Fibroblast of pulmonary artery (primary cell): ENCODE results near the gene MYOG.

ENCODE experiments used
- DNase-seq: peaks from one replicate; pipeline ENCODE4 v3.0.0-alpha.2; 2010; ENCODE audit warnings: low read depth
- H3K4me3 ChIP-seq: replicated peaks from 2 replicates; pipeline ENCODE4 v1.5.1; 2011; ENCODE audit warnings: low read depth, mild to moderate bottlenecking, control low read depth, low read length, moderate library complexity
- TF ChIP-seq, protein P1 (sequence below): IDR thresholded peaks from 2 replicates; pipeline ENCODE4 v1.5.1; 2011; ENCODE audit warnings: mild to moderate bottlenecking, control low read depth, low read length, inconsistent platforms; ENCODE audit errors: missing control alignments

The MYOG gene

DNA sequence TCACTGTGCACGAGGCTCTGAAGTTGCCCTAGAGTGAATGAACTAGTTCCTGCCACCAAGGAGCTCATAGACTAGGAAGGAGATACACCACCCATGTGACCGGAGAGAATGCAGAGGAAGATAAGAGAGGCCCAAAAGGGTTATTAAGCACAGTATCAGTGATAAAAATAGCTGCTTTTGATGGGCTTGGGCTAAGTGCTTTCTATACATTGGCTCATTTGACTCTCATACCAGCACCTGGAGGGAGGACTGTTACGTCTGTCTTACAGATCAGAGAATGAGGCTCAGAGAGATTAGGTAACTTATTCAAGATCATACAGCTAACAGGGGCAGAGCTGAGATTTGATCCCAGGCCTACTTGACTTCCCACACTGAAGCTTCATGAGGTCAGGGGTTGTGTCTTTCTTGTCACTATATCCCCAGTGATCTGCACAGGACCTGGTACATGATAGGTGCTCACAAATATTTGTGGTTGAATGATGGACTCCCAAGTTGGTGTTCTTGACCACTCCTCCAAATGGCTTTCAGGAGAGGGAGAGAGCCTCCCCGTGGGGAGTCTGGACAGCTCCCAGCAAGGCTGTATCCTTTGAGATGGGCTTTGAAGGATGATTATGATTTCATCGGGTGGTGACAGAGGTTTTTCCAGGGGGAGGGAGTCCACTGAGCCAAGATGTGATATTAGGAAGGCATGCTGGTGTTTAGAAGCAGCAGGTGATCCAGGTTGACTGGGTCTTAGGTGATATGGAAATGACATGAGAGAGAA lies 45.1 kb downstream of the MYOG start:
- no peak overlapping the region for H3K4me3 ChIP-seq
- no peak for DNase-seq
- TF ChIP-seq, protein P1, sequence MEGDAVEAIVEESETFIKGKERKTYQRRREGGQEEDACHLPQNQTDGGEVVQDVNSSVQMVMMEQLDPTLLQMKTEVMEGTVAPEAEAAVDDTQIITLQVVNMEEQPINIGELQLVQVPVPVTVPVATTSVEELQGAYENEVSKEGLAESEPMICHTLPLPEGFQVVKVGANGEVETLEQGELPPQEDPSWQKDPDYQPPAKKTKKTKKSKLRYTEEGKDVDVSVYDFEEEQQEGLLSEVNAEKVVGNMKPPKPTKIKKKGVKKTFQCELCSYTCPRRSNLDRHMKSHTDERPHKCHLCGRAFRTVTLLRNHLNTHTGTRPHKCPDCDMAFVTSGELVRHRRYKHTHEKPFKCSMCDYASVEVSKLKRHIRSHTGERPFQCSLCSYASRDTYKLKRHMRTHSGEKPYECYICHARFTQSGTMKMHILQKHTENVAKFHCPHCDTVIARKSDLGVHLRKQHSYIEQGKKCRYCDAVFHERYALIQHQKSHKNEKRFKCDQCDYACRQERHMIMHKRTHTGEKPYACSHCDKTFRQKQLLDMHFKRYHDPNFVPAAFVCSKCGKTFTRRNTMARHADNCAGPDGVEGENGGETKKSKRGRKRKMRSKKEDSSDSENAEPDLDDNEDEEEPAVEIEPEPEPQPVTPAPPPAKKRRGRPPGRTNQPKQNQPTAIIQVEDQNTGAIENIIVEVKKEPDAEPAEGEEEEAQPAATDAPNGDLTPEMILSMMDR: no peak

DNA sequence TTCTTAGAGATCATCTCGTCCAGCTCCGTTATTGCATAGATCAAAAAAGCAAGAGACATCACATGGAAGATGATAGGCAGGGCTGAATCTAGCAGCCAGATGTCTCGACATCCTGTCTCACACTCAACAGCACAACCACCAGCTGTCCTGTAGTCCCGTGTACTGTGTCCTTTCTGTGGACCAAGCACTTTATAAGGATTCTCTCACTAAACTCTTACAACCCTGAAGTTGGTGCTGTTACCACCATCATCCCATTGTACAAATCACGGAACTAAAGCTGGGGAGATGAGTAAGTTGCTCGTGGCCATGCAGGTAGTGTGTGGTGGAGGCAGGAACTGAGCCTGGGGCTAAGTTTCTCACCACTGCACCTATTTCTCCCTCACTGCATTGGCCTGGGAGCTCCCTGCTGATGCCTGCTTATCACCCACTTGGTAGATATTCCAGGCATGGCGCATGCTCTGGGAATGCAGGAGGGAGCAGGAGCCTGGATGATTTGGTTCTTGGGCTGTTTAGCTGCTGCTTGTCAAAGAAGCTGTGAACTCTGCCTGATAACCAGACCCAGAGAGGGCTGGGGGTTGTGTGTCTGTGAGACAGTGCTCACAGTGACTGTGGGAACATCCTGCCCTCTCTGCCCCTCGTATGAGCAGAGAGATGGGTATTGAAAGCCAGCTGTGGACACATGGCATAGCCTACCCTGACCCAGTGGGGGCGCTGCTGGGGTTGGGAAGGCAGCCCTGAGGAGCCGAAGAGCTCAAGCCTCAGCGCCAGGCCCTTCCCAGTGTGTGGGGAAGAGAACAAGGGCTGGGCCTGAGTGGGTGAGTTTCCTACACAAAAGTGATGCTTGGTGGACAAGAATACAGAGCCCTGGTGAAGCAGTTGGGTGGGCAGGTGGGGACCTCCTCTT lies 46.0 kb downstream of the MYOG start:
- TF ChIP-seq, protein P1: peak; percentile 23
- no peak for DNase-seq
- H3K4me3 ChIP-seq: no peak overlapping the region

DNA sequence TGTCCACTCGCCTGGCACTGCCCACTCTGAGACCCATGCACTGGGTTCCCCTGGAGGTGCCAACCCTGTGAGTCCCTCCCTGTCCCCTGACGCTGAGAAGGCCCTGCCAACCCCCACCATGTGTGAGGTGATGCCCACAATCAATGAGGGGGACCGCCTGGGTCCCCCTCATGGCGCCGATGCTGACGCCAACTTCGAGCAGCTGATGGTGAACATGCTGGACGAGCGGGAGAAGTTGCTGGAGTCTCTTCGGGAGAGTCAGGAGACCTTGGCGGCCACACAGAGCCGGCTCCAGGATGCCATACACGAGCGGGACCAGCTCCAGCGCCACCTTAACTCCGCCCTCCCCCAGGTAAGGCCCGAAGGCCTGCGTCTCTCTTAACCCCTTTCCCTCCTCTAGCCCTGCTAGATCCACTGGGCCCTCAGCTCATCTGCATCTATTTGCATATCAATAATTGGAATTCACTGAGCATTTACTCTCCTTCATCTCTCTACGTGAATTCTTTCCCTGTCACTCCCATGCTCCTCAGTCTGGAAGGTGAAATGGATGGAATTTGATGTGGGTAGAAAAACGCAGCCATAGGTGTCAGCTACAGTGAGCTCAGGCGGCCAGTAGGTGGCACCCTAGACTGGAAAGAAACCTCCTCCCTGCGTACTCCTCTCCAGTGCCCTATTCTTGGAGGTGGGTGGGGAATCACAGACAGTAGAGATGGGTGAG lies 46.8 kb downstream of the MYOG start:
- peak; percentile 73 for DNase-seq
- H3K4me3 ChIP-seq: no peak overlapping the region
- TF ChIP-seq, protein P1: peak; percentile 96

DNA sequence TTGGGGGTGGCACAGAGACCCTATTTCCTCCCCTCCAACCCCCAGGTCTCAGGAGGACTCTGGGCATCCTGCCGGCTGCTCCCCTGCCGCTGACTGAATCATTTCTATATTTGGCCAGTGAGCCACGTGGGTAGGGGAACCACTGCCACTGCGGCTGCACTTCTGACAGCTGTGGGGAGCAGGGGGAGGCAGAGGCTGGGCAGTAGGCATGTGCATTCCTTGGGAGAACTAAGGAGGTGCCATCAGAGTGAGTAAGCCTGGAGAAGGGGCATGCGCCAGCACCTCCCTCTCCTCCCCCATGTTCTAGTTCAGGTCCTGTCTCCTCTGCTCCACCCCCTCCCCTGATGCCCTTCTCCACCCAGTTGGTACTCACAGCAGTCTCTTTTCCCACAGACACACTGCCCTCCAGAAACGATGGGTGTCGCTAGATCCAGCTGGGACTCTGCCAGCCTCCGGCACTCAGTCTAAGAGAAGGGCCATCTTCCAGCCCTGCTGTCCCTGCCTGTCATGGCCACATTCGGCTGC lies 47.5 kb downstream of the MYOG start:
- DNase-seq: peak; percentile 59
- TF ChIP-seq, protein P1: peak; percentile 5
- no peak overlapping the region for H3K4me3 ChIP-seq

DNA sequence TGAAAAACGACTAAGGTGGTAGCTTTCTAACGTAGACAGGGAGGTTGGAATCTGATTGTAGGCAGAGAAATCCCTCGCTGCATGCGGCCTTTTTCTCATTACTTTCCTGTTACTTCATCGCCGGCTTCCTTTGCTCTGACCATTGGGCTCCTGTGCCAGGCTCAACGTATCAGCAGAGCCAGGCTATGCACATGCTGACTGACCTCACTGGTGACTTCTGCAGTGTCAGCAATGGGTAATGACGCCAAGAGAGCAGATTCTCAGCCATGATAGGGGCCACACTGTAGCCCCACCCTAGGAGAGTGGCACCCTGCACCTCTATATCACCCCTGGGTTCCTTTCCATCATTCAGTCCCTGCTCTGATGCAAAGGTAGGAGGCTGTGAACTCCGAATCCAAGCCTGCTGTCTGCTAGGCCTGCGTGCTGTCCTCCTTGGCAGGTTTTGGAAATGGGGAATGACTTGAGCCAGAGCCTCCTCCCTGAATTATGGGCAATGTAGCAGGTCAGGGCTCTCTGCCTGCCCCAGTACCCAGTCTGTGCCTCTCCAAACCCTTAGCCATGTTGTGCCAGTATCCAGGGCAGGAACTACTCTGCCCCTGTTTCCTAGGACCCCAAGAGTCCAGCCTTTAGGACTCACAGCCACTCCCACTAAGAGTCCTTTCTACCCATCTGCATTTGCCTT lies 48.2 kb downstream of the MYOG start:
- TF ChIP-seq, protein P1: no peak
- DNase-seq: no peak
- H3K4me3 ChIP-seq: no peak overlapping the region

DNA sequence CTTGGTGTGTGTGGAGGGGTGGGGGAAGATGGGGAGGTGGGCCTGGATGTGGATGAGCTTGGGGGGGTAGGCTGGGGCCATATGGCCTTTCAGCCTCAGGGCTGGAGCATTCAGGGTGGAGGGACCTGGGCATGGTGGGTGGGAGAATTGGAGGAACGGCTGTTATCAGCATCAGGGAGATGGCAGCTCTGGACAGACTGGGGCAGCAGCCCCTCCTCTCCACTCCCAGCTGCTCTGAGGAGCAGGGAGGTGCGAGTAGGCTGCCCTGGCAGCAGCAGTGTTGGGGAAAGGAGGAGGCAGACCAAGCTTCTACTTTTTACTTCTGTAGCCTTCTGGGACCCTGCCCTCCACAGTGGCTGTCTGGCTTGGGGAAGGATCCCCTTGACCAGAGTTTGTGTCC lies 49.3 kb downstream of the MYOG start:
- TF ChIP-seq, protein P1: no peak
- DNase-seq: no peak
- no peak overlapping the region for H3K4me3 ChIP-seq
